GM03348 (cell line): Measurements from ENCODE around the gene KCNA10.

Experiments used
- DNase-seq: peaks from one replicate; pipeline ENCODE4 v3.0.0; 2012; ENCODE audit warnings: low spot score

Gene KCNA10

GRCh38 chr1:110519125-110519810 is at the start of gene KCNA10:
Gene KCNA10 (minus strand): TSS chr1:110519175. CDS start chr1:110518787, 388 bp downstream.
- DNase-seq = no peak

GRCh38 chr1:110566836-110567235 is 47.9 kb upstream of the KCNA10 start:
- DNase-seq = no peak

- no peak for DNase-seq
Observed at GRCh38 chr1:110565565-110565964, 46.6 kb upstream of the KCNA10 start.

DNA sequence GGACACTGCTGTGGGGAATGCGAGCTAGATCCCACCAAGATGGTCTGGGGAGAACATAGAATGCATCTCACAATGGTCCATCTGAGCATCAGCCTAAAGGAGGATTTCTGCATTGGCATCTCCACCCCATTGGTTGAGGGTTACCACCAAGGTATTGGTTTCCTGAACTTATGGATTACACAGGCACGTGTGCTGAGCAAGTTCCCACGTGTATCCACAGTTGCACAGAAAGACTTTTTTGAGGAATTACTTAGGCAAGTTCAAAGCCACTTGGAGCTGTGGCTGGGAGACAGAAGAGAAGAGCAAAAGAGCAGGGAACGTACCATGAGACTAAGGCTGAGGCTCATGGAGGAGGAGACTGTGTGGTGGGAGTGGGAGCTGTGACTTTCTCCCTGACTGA is 44.1 kb upstream of the KCNA10 start:
- no peak for DNase-seq

DNA sequence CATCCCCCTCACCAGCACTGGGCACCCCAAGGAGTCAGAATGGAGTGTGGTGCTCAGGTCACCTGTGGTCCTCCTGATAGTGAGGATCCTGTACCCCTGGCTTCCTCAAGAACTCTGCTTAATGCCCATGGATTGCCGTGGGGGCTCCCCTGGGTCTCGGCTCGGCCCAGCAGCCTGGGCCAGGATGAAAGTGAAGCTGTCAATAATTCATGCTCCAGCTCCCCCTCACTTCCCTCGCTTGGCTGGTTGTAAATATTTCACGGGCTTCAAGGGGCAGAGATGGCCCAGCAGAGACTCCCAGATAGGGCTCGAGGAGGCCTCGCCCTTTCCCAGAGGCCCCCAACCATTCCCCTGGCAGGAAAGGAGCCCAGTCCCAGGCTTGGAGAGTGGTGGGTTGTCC is 42.6 kb upstream of the KCNA10 start:
- DNase-seq = no peak

DNA sequence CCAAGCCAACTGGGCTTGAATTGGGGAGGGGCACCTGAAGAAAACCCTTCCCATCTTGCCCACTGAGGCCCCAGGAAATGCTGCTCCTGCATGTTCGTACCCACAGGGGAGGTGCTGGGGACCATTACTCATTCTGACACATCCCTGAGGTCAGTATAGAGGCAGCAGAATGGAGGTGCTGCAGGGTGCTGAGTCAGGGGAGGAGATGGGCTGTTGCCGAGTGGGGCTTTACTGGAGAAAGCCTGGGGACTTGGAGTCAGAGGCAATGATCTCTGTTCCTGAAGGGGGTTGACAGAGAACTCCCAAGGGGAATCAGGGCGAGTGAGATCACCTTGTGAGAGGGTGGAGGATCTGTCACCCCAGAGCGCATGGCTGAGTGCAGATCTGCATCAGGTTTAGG is 40.2 kb upstream of the KCNA10 start:
- DNase-seq = no peak

DNA sequence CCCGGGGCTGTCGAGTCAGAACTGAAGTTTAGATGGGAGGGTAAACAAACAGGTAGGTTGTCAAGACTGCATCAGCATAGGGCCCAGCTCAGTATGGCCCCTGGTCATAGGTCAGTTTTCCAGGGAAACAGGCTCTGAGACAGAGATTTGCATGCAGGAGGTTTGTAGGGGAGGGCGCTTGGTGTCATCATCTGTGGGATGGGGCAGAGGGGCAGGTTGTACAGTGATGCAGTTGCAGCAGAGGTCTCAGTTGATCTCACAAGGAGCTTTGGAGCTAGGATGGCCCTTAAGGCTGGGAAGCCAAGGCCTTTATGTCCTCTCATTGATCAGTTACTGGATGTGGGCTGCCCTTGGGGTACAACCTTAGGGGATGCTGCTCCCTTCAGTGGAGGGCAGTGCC is 38.5 kb upstream of the KCNA10 start:
- no peak for DNase-seq

GRCh38 chr1:110556471-110556807 is 37.5 kb upstream of the KCNA10 start:
- DNase-seq = no peak

DNA sequence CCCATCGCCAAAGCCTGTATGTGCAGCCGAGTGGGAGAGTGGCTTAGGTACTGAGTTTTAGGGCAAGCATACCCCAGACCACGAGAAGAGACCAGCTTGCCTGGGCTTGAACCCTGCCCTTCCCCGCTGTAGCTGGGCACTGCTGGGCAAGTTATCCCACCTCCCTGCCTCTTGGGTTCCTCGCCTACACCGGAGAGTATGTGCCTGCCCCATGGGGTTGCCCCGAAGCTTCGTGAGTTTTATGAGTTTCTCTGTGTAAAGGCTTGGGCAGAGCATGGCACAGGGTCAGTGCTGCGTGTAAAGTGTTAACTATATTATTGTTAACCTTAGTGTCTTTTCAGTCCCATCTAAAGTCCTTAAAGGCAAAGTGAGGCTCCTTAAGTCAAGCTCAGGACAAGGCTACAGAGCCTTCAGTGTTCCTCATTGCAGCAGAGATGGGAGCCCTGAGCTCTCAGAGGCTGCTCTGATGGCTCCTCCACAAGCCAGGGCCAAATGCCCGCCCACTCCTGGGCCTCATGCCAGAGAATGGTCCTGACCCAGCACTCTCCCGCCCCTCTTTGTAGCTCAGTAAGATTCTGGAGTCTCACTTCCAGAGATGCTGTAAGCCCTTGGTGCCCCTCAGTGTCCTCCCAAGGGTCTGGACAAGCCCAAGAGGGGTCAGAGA is 37.0 kb upstream of the KCNA10 start:
- no peak for DNase-seq

- DNase-seq = peak; percentile 68
Observed at GRCh38 chr1:110554871-110555801, 36.2 kb upstream of the KCNA10 start.

GRCh38 chr1:110551278-110551809 is 32.4 kb upstream of the KCNA10 start:
- DNase-seq = no peak

DNA sequence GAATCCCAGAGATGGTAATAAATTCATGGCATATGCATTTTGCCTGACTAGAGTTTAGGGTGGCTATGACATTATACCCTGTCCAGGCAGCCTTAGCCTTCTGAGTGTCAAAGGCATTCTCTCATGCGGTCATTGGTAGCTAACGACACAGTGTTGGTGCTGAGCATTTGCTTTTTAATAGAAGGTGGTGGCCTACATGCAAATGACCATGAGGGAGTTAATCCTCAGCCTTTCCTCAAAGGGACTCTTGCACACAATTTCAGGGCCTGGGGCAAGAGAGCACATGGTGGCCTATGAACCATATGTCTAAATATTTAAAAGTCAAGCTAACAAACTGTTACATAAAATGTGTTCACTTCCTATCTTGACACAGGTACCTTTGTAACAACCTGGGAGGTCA is 30.9 kb upstream of the KCNA10 start:
- no peak for DNase-seq

GRCh38 chr1:110548381-110548780 is 29.4 kb upstream of the KCNA10 start:
- DNase-seq = peak; percentile 21

DNA sequence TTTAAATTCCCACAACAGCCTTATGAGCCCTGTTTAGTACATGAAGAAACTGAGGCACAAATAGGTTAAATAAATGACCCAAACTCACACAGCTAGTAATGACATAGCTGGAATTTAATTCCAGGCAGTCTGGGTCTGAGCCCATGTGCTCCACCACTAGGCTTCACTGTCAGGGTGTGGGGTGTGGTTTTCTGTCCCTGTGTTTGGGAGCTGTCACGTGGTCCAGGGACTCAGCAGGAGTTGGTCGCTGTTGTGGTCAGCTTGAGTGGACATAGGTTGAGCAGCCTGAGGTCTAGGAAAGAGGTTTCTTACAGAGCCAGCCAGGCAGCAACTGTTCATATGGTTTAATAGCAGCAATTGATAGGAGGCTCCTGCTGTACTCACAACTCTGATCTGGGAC is 28.0 kb upstream of the KCNA10 start:
- no peak for DNase-seq

DNA sequence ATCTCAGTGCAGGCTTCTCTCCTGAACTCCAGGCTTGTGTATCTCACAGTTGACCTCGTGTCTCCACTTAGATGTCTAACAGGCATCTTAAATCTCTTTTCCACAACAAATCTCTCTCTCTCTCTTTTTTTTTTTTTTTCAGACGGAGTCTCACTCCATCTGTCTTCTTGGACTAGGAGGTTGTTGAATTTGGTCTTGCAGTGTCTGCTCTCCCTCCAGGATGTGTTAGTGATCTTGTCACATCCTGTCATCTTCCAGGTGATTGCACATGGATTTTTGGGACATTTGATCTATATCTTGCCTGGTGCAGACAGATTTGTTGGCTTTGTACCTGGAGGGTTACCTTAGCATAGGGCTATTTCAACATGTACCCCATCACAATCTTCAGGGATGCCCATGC is 26.5 kb upstream of the KCNA10 start:
- DNase-seq = no peak

GRCh38 chr1:110544753-110545152 is 25.8 kb upstream of the KCNA10 start:
- DNase-seq = no peak

DNA sequence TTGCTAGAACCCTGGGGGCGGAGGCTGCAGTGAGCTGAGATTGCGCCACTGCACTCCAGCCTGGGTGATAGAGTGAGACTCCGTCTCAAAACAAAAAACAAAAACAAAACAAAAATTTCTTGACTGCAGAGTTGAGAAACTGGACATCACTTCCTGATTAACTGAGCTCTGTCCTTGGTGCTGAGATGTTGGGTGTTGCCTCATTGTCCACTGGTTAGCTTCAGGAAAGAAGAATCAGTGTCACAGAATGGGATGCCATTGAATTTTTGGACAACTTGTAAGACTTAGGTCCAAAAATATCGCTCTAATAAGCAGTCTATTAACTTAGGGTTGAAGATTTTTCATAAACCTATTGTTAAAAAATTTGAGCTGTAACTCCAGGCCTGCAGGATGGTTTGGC is 23.8 kb upstream of the KCNA10 start:
- DNase-seq = peak; percentile 76

DNA sequence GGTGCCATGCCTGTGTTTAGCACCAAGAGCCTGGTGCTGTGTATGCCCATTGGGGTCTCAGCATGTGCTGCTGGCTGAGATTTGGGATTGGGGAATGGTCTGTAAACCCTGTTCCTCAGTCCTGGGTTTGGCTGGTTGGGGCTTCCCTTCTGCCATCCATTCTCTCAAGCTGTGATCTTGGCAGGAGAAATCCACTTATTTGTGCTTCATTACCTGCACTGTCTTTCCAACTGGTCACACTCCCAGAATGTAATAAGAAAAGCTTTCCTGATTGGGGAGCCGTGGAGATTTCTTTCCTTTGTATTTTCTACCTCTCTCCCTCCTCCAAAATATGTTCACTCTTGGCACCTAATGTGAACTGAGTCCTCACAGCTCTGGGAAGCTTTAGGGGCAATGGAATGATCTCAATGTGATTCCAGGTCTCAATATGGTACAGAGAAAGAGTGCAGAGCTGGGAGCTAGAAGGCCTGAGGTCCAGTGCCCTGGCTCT is 23.0 kb upstream of the KCNA10 start:
- DNase-seq = no peak

DNA sequence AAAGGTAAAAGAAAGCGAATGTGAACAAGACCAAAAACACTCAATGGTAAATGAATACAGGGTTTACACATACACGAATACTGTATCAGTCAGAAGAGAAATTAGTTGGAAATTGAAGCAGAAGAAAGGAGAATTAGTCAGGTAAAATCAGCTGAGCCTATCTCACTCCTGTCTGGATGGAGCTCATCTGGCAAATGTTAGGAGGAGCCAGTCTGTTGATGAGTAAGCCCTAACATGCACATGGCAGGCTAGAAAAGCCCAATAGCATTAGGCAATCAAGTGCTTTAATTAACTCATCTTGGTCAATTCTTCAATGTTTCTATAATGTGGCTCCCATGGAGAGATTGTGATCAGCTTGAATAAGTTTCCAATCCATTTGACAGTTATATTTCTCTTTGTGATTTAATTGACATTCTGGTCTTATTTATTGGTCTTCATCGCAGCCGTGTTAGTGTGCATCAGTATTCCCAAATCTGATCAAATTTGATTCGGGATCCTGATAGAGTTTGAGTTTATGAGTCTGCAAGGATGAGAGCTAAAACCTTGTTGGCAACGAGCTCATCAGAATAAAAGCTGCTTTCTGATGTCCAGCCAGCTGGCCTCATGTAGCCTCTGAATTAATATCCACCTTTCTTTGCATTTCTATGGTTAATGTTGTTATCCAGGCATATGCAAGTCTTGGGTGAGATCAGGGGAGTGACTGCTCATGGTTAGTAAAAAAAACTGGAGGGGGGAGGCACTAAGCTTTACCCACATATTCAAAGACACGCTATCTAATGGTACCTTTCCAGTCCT is 22.1 kb upstream of the KCNA10 start:
- no peak for DNase-seq

DNA sequence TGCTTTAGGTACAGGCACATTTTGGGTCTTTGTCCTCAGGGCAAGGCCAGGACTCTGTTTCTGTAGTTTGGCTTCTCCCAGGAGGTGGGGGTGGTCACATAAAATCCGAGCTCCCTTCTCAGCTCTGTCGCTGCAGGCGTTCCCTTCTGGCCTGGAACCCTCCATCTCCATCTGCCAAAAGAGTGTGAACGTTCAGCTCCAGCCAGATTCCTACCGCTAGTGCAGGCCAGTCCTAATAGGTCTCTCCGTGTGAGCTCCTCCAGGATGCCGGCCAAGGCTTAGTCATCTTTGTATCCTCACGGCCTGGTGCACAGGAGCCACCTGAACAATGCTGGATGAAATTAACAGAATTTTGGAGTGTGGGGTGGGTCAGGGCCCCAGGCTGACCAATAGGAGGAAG is 19.9 kb upstream of the KCNA10 start:
- no peak for DNase-seq

DNA sequence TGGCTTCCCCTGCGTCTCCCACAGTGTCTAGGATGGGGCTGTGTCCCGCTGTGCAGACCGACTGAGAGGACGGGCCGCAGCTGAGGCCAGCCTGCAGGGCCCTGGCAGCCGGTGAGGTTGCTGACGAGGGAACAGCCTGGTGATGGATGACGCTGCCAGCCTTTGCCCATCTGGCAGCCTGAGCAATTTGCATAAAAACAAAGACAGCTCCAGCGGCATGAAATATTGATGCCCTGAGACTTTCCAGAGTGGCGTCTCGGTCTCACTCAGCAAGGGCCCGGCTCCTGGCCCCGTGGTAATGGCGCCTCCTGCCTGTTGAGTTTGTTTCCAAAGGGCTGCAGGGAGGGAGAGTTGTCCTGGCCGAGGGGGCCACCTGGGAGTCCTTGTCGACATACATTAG is 19.1 kb upstream of the KCNA10 start:
- no peak for DNase-seq

- DNase-seq = no peak
Observed at GRCh38 chr1:110535985-110536384, 17.0 kb upstream of the KCNA10 start.
